ENCODE results near the gene ITSN1.

DNA sequence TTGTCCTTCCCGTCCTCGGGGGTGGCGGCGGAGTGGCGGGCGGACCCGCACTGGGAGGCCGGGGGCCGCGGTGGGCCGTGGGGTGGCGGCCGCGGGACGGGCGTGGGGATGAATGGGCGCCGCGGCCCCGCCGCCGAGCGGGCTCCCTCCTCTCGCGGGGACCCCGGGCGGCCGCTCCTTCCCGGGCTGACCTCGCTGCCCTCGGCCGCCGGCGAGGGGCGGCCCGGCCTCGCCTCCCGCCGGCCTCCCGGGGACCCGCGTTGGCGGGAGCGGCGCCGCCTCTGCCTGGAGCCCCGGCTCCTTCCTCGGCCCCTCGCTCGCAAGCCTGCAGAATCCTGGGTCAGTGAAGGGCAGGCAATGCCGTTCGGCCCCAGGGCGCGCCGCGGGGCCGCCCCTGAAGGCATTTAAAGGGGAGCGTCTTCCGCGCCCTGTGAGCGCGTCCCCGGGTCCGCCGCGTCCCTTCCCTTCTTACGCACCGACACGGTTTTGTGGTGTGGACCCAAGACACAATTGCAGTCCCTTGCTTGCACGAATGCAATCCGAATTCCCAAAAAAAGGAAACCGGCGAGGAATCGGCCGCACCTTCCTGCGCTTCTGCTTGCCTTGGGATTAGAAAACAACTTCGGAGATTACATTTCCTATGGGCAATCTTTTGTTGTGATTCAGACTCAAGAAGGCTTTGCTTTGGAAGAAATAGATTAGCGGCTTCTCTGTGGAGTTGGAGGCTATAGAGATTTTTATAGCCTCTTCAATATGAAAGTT, 776 bp downstream of the ITSN1 start:
- TF ChIP-seq, protein P1, sequence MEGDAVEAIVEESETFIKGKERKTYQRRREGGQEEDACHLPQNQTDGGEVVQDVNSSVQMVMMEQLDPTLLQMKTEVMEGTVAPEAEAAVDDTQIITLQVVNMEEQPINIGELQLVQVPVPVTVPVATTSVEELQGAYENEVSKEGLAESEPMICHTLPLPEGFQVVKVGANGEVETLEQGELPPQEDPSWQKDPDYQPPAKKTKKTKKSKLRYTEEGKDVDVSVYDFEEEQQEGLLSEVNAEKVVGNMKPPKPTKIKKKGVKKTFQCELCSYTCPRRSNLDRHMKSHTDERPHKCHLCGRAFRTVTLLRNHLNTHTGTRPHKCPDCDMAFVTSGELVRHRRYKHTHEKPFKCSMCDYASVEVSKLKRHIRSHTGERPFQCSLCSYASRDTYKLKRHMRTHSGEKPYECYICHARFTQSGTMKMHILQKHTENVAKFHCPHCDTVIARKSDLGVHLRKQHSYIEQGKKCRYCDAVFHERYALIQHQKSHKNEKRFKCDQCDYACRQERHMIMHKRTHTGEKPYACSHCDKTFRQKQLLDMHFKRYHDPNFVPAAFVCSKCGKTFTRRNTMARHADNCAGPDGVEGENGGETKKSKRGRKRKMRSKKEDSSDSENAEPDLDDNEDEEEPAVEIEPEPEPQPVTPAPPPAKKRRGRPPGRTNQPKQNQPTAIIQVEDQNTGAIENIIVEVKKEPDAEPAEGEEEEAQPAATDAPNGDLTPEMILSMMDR (IDR thresholded peaks at IDR 0.05): no peak
- TF ChIP-seq POLR2A (IDR thresholded peaks at IDR 0.05) (no peak), POLR2AphosphoS5 (IDR thresholded peaks at IDR 0.05) (peak in 1 of 3 donors; percentile 30)
